ENCODE results near the gene SLCO2B1.
A peak's percentile ranks its signal among the peaks of the same experiment; 100 is the strongest.

The SLCO2B1 gene

DNA sequence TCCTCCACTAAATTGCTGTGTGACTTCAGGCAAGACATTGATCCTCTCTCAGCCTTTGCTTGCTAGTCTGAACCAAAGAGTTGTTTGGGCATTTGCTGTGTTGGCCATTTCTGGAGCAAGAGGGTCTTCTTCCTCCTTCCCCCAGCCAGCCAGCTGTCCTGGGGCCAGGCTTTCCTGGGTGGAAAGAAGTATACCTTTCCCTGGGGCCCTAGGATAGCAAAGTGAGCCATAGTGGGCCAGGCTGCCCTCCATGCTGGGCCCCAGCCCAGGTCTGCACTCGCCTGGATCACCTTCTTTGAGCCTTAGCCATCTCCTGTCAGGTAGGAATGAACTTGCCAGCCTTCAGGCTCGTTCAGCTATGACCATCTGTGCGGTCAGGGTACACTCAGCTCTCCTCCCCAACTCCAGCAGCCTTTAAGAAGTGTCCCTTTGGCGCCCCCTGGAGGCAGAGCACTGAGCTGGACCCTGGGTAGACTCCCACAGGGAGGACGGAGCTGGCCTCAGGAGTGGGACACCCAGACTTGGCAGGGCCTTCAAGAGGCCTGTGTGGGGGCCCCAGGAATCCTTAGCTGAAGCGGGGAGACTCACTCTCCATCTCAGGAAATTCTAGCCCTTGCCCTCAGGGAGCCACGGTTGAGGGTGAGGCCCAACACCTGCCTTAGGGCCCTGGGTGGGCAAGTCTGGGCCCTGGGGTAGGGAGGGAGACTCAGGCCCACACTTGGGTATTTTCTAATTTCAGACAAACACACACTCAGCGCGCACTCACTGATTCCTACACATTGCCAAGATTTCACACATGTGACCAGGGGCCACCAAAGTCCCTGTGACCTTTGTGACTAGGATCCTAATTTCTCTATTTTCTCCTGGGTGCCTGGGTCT, 54.0 kb downstream of the SLCO2B1 start:
- no peak overlapping the region for H3K4me2 ChIP-seq (ENCODE audit: low read length)
- H3K27me3 ChIP-seq (ENCODE audit: control insufficient read depth, insufficient read depth, low read length) = no peaks in the 10 kb centered on the region
- H2AFZ ChIP-seq = no peak overlapping the region
- H3K4me3 ChIP-seq (ENCODE audit: low read depth, low read length) = no peak overlapping the region
- no peak overlapping the region for H3K9ac ChIP-seq
- no peak overlapping the region for H3K27ac ChIP-seq
- H3K36me3 ChIP-seq (ENCODE audit: control insufficient read depth, insufficient read depth, low read length) = no peaks in the 10 kb centered on the region
- no peaks in the 10 kb centered on the region for H3K79me2 ChIP-seq
- no peaks in the 10 kb centered on the region for H3K4me1 ChIP-seq
- no peaks in the 10 kb centered on the region for H3K9me3 ChIP-seq (ENCODE audit: control insufficient read depth, low read length)
- TF ChIP-seq, protein P1, sequence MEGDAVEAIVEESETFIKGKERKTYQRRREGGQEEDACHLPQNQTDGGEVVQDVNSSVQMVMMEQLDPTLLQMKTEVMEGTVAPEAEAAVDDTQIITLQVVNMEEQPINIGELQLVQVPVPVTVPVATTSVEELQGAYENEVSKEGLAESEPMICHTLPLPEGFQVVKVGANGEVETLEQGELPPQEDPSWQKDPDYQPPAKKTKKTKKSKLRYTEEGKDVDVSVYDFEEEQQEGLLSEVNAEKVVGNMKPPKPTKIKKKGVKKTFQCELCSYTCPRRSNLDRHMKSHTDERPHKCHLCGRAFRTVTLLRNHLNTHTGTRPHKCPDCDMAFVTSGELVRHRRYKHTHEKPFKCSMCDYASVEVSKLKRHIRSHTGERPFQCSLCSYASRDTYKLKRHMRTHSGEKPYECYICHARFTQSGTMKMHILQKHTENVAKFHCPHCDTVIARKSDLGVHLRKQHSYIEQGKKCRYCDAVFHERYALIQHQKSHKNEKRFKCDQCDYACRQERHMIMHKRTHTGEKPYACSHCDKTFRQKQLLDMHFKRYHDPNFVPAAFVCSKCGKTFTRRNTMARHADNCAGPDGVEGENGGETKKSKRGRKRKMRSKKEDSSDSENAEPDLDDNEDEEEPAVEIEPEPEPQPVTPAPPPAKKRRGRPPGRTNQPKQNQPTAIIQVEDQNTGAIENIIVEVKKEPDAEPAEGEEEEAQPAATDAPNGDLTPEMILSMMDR (IDR thresholded peaks at IDR 0.05) = peak; percentile 64

DNA sequence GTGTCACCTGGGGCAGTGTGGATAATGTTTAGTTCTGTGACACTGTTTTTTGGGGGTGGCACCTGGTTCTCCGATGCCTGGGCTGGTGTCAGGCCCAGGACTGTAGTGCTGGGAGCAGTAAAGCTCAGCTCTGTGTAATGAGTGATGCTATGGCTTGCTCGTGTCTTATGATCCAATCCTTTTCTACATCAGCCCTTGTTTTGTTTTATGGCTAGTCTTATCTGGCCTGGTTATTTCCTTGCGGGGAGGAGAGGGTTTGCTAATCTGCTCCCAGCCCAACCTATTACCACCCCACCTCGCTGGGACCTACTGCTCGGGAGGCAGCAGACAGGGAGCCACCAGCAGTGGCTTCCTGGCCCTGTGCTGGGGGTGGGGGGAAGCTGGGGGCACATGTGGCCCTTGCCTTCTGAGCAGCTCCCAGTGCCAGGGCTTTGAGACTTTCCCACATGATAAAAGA, 54.7 kb downstream of the SLCO2B1 start:
- TF ChIP-seq, protein P1 (IDR thresholded peaks at IDR 0.05) = no peak
- Histone ChIP-seq H3K4me2 (ENCODE audit: low read length) (no peak overlapping the region), H3K27me3 (ENCODE audit: control insufficient read depth, insufficient read depth, low read length) (no peaks in the 10 kb centered on the region), H3K27ac (no peak overlapping the region), H3K4me1 (no peaks in the 10 kb centered on the region), H3K79me2 (no peaks in the 10 kb centered on the region), H2AFZ (no peak overlapping the region), H3K36me3 (ENCODE audit: control insufficient read depth, insufficient read depth, low read length) (no peaks in the 10 kb centered on the region), H3K9me3 (ENCODE audit: control insufficient read depth, low read length) (no peaks in the 10 kb centered on the region), H3K4me3 (ENCODE audit: low read depth, low read length) (no peak overlapping the region), H3K9ac (no peak overlapping the region)

DNA sequence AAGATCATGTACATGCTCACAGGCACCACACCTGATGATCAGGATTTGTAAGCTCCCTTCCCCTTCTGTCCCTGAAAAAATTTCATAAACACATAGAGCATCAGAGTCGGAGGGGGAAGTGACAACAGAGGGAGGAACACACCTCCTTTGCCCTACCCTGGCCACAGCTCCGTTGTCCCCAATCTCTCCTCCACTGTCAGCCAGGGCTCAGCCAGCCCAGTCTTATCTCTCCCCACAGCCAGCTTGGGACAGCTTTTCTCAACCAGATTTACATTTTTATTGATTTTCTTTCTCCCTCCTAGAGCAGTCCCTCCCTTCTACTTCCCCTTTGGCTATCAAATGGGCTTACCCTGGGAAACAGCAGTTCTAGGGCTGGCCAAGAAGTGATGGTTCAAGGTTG, 57.5 kb downstream of the SLCO2B1 start:
- Histone ChIP-seq H2AFZ (no peak overlapping the region), H3K36me3 (ENCODE audit: control insufficient read depth, insufficient read depth, low read length) (no peaks in the 10 kb centered on the region), H3K27me3 (ENCODE audit: control insufficient read depth, insufficient read depth, low read length) (no peaks in the 10 kb centered on the region), H3K9ac (no peak overlapping the region), H3K4me1 (no peaks in the 10 kb centered on the region), H3K79me2 (no peaks in the 10 kb centered on the region), H3K9me3 (ENCODE audit: control insufficient read depth, low read length) (no peaks in the 10 kb centered on the region), H3K27ac (no peak overlapping the region), H3K4me3 (ENCODE audit: low read depth, low read length) (no peak overlapping the region), H3K4me2 (ENCODE audit: low read length) (no peak overlapping the region)
- TF ChIP-seq, protein P1 (IDR thresholded peaks at IDR 0.05) = no peak

DNA sequence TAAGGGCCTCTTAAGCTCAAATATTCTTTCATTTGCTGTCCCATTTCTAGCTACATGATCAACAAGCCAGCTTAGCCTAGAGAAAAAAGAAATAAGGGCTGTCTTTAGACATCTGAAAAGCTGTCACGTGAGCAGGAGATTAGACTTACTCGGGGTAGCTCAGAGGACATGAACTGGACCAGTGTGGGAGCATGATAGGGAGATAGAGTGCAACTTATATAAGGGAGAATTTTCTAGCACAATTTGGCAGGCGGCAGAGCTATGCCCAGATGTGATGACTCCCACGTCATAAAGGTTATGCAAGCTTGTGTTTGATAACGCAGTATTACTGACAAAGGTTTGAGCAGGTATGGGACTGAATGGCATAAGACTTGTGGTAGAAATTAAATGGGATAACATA, 61.5 kb downstream of the SLCO2B1 start:
- H2AFZ ChIP-seq = no peak overlapping the region
- TF ChIP-seq, protein P1 (IDR thresholded peaks at IDR 0.05) = no peak
- H3K4me1 ChIP-seq = no peaks in the 10 kb centered on the region
- no peaks in the 10 kb centered on the region for H3K79me2 ChIP-seq
- no peak overlapping the region for H3K9ac ChIP-seq
- no peak overlapping the region for H3K27ac ChIP-seq
- no peak overlapping the region for H3K4me2 ChIP-seq (ENCODE audit: low read length)
- no peaks in the 10 kb centered on the region for H3K27me3 ChIP-seq (ENCODE audit: control insufficient read depth, insufficient read depth, low read length)
- H3K4me3 ChIP-seq (ENCODE audit: low read depth, low read length) = no peak overlapping the region
- no peaks in the 10 kb centered on the region for H3K36me3 ChIP-seq (ENCODE audit: control insufficient read depth, insufficient read depth, low read length)
- H3K9me3 ChIP-seq (ENCODE audit: control insufficient read depth, low read length) = no peaks in the 10 kb centered on the region

DNA sequence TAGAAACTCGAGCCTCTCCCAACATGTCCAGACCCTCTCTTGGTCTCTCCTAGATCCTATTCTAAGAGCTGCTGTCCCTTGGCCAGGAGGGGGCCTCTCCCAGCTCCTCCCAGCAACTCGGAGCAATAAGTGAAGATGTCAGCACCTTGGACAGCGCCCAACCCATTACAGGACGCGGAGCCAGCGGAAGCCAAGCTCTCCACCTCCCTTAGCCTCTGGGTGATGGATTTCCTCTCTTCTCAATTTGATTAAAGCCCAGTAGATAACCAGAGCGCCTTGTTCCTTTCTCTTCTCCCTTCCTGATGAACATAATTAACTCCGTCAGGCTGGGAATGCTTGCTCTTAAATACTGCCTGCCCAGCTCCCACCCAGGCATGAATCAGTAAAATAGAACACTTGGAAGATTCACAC, 63.5 kb downstream of the SLCO2B1 start:
- no peaks in the 10 kb centered on the region for H3K4me1 ChIP-seq
- no peak overlapping the region for H3K4me2 ChIP-seq (ENCODE audit: low read length)

More for the DNA sequence above, 63.5 kb downstream of the SLCO2B1 start:
- H3K9ac ChIP-seq = no peak overlapping the region
- H3K4me3 ChIP-seq (ENCODE audit: low read depth, low read length) = no peak overlapping the region
- no peaks in the 10 kb centered on the region for H3K79me2 ChIP-seq
- H3K9me3 ChIP-seq (ENCODE audit: control insufficient read depth, low read length) = no peaks in the 10 kb centered on the region
- no peaks in the 10 kb centered on the region for H3K36me3 ChIP-seq (ENCODE audit: control insufficient read depth, insufficient read depth, low read length)
- peak overlapping the region; percentile 57 for H2AFZ ChIP-seq
- H3K27ac ChIP-seq = peak overlapping the region; percentile 6
- no peaks in the 10 kb centered on the region for H3K27me3 ChIP-seq (ENCODE audit: control insufficient read depth, insufficient read depth, low read length)
- TF ChIP-seq, protein P1 (IDR thresholded peaks at IDR 0.05) = peak; percentile 26
